KBM-7 (cell line): Measurements from ENCODE around the gene HOXA5.
A peak's percentile ranks its signal among the peaks of the same experiment; 100 is the strongest.

Experiments
- DNase-seq: peaks from one replicate; pipeline ENCODE4 v3.0.0-alpha.2; 2015
- in situ Hi-C: fragments of 300-500 bp; cut with MboI; formaldehyde crosslinking; loops from 2 replicates; pipeline ENCODE4 v1.14.3; 2020; ENCODE audit warnings: low sequenced_read_pairs, low pct_unique_long_range_greater_than_20kb, mixed read lengths

The HOXA5 gene

DNA sequence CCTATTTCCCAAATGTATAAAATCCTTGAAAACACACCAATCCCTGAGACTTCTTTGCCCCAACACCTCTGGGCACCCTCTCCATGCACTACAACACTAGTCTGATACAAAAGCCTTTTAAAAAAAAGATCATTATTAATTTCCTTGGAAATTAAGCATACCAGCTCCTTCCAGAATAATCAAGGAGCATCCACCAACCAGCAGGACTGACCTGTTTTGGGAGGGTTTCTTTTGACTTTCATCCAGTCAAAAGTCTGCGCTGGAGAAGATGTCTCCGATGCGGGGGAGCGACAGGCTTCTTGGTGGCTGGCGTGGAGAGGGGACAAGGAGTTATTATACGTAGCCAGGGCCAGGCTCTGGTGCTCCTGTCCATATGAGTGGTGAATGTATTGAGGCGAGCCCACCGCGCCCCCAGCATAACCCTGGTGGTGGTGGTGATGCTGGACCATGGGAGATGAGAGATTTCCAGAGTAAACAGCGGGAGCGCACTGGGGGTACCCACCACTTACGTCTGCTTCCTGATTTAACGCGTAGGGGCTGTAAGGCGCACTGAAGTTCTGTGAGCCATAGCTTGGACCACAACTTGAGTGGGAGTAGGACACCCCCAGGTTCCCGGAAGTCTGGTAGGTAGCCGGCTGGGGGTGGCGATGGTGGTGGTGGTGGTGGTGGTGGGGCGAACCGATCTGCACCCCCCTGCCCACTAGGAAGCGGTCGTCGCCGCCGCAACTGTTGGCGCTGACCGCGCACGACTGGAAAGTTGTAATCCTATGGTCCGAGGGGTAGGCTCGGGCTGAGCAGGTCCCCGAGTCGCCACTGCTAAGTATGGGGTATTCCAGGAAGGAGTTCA, 48.2 kb downstream of the HOXA5 start:
- no peak for DNase-seq
- in situ Hi-C loops, result no loop called here

DNA sequence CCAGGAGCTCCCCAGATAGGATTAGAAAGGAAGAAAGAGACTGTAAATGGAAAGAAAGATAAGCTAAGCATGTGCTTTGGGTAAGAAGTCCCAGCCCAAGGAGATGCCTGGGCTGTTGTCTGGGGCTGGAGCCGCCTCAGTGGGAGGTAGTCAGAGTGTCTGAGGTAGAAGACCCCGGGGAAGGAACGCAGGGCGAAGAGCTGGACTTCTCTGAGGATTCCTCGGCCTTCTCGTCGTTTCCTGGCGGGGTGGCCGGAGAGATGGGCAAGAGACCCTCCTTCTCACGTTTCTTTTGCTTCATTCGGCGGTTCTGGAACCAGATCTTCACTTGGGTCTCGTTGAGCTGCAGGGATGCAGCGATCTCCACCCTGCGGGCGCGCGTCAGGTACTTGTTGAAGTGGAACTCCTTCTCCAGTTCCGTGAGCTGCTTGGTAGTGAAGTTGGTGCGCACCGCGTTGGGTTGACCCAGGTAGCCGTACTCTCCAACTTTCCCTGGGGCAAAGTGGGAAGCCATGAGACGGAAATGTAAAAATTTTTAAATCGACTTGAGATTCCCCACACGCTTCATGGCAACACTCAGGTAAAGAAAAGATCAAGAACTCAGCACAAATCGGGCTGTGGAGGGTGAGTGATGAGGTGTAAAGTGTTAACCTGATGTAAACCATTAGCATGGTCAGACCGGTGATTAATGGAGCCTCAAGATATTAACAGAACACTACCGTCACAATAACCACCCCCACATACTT, 49.0 kb downstream of the HOXA5 start:
- in situ Hi-C loops, result no loop called here

DNA sequence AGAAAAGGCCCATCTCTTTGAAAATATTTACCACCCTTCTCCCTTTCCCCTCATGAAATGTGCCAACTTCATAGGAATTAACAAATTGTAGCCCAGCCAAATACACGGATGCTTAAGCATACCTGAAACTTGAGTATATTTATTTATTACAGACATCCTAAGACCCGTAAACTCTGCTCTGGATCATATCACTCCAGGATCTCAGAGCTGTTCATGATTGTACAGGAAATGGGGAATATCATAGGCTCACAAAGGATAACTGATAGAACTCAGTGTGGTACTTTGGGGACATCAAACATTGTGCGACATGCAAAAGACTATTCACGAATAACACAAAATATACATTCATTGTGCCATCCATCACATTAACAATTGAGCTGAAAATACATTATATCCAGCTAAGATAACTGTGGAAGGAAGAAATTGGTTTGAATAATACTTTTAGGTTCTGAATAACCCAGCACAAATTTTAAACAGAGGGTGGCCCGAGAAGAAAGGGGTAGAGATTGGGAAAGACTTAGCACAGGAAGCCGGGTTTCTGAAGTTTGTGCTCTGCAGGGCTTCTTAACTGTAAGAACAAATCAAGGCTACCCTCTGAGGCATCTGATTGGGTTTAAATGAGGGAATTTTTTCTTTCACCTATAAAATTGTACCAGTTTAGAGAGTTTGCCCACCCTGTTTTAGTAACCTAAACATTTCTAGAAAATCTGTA, 50.1 kb downstream of the HOXA5 start:
- in situ Hi-C loops, result no loop called here
- DNase-seq, result no peak

More for the DNA sequence above, 49.0 kb downstream of the HOXA5 start:
- DNase-seq, result no peak

DNA sequence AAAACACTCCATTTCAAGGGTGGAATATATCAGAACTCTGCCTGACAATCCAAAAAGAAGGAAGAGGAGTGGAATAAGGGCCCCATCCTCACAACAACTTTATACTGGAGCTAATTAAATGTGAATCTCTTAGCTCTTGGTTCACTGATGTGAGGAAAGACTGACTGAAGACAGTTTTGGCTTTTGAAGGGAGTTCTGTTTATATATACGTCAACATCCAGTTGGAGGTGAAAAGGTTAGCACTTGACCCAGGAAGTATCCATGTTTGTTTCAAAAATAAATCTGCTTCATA, 50.7 kb downstream of the HOXA5 start:
- no peak for DNase-seq
- in situ Hi-C loops, result no loop called here

DNA sequence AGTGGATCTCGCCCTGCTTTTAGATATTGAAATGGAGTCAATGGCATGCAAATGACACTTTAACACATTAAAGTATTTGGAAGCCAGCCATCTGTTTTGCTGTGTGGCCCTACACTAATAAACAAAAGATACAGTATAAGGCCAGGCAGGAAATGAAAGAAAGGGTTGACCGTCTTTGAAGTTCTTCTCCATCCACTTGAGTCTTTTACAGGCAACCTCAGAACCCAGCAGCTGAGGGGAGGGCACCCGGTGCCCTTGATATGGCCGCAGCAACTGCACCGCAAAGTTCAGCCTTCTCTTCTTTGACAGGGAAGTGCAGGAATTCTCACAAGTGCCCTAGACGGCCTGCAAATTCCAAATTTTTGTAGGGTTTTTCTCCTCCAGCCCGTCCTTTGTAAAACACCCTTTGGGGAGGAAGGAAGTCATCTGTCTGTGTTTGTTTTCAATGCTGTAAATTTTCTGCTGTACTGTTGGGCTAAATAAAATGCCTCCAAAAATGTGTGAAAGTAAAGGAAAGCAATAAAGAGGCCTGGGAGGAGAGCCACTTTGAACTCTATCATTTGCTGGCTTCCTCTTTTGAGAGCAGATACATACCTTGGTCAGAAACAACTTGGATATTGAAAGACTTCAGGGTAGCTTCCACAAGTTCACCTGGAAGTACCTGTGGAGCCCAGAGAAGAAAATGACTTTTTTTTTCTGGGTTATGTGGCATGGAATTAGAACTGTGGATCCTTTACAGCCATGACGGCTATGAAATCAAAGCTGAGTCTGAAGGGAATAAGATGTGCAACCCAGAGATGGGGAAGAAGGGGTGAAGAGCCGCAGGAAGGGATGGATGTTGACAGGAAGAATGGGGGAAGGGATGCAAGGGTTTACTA, 51.3 kb downstream of the HOXA5 start:
- DNase-seq, result peak; percentile 45
- in situ Hi-C loops, result no loop called here

DNA sequence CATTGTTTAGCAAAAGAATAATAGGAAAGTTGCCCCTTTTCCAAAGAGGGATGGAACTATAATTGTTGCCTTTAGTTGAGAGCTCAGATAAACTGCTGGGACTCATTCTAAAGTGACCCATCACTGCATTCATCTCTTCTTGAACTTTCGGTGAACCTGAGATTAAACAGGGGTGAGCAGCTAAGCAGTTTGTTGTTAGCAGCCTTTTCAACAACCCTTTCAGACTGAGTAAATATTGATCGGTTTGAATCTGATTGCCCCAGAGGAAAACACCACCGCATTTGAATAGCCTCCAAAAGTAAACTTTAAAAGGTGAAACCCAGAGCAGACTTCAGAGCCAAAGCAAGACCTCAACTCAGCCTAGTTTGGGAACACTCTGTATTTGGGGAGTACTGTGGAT, 52.4 kb downstream of the HOXA5 start:
- no peak for DNase-seq
- in situ Hi-C loops, result no loop called here
